T-helper 1 cell (primary cell): ENCODE data around the gene LTC4S.
"Not testable (repeated sequence)": the region's sequence is repeated elsewhere in the genome, so short reads cannot be mapped to it uniquely, and the experiment has no call there.

ENCODE experiments used
- DNase-seq, 5 donors: peaks; one replicate each; pipeline ENCODE4 v3.0.0-alpha.2; 2012 to 2020
- total RNA-seq, 4 donors: gene quantifications; one replicate each; lab custom pipeline; 2026; lab: John Stamatoyannopoulos, UW

Gene LTC4S, protein sequence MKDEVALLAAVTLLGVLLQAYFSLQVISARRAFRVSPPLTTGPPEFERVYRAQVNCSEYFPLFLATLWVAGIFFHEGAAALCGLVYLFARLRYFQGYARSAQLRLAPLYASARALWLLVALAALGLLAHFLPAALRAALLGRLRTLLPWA
- total RNA-seq = 0.80 to 2.7 (median 1.7) reads per million in 4 donors

DNA sequence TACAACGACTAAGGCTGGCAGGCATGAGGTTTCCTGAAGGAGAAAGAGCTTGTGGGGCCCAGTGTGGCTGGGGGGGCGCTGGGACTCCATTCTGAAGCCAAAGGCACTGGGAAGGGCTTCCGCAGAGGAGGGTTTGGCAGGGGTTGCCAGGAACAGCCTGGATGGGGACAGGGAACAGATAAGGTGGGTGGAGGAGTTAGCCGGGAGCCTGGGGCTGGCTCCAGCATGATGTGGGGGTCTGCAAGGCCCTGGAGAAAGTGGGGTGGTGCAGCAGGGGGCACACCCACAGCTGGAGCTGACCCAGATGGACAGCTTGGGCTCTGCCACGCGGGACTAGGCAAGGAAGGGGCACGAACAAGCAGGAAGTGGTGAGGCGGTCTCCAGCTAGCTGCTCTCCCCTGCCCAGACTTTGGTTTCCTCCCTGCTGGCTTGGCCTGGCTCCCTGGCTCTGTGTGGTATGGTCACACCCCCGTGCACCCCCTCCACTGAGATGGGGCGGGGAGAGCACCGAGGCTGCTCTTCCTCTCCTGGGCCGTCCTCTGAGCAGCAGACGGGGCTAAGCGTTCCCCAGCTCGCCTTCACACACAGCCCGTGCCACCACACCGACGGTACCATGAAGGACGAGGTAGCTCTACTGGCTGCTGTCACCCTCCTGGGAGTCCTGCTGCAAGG, at the start of gene LTC4S:
Gene LTC4S, plus strand, starts transcription at position 519 of the 672 bp plus-strand sequence. Its CDS starts 95 bp downstream, at position 614.
- DNase-seq = peak in 4 of 5 donors; percentile 36 to 55 (median 48)

DNA sequence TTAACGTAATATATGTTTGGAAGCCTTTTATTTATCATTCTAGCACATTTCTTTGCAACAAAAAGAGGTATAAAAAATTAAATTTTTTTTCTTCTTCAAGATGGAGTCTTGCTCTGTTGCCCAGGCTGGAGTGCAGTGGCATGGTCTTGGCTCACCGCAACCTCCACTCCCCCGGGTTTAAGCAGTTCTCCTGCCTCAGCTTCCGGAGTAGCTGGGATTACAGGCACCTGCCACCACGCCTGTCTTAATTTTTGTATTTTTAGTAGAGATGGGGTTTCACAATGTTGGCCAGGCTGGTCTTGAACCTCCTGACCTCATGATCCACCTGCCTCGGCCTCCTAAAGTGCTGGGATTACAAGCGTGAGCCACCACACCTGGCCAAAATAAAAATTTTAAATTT, 49.7 kb upstream of the LTC4S start:
- DNase-seq = not testable (repeated sequence)

DNA sequence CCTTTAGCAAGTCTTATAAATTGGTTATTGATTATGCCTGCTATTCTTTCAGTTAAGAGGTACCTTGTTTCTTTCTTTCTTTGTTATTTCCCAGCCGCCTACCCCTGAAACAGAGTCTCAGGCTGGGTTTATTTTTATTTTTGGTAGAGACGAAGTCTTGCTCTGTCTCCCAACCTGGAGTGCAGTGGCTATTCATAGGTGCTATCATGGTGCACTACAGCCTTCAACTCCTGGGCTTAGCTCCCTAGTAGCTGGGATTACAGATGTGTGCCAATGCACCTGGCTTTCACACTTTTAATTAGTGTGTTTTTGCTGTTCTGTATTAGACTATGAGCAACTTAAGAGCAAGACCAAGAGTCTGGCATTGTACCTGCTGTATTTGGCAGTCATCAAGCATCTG, 46.9 kb upstream of the LTC4S start:
- no peak for DNase-seq

DNA sequence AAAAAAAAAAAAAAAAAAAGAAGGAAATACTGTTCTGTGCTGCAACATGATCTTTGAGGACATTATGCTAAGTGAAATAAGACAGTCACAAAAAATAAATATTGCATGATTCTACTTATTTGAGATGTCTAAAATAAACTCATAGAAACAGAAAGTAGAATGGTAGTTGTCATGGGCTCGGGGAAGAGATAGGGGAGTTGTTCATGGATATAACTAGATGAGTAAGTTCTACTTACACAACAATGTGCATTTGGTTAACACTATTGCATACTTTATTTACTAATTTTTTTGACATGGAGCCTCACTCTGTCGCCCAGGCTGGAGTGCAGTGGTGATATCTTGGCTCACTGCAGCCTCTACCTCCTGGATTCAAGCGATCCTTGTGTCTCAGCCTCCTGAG, 46.0 kb upstream of the LTC4S start:
- DNase-seq = no peak

DNA sequence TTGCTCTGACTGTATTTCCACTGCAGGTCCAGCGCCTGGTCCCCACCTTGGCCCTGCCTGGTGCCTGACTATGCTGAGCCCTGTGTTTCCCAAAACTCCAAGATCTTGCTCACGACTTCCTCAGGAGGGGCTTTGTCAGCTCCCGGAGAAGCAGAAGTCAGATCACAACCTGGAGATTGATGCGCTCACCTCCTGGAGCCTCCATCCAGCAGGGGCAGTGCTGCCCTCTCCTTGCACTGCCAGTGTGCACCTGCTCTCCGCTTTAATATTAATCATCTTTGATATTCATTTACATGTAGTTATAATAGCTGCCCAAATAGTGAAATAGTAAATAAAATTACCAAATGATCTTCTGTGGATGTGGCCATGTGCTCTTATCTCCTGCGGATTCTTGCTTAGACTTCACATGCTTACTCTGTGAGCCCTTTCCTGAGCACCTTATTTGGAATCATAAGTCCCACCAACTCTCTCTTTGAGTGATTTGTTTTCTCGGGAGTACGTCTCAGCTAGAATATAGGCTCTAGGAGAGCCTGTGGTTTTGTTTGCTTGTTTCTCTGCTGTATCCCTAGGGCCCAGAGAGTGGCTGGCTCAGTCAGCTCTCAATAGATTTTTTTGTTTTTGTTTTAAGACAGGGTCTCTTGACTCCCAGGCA, 43.8 kb upstream of the LTC4S start:
- no peak for DNase-seq

DNA sequence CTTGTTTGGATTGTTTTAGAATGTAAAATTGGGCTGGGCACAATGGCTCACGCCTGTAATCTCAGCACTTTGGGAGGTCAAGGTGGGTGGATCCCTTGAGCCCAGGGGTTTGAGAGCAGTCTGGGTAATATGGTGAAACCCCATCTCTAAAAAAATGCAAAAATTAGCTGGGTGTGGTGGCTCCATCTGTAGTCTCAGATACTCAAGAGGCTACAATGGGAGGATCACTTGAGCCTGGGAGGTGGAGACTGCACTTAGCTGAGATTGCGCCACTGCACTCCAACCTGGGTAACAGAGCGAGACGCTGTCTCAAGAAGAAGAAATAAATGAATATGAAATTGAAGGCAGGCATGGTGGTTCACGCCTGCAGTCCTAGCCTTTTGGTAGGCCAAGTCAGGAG, 39.8 kb upstream of the LTC4S start:
- no peak for DNase-seq

DNA sequence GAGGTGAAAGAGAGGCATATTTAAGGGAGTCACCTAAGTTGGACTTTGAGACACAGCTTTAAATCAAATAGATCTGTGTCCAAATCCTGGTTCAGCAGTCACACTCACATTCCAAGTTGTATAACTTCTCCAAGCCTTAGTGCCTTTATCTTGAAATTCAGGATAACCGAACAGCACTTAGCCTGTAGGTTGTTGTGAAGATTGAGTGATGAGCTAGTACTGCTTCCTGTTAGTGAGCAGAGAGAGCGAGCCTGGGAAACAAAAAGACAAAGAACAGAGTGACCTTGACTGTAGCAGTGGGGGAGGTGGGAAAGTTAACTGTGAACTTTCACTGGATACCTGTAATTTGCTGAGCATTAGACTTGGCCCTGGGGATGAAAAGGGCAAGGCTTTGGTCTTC, 38.8 kb upstream of the LTC4S start:
- no peak for DNase-seq

DNA sequence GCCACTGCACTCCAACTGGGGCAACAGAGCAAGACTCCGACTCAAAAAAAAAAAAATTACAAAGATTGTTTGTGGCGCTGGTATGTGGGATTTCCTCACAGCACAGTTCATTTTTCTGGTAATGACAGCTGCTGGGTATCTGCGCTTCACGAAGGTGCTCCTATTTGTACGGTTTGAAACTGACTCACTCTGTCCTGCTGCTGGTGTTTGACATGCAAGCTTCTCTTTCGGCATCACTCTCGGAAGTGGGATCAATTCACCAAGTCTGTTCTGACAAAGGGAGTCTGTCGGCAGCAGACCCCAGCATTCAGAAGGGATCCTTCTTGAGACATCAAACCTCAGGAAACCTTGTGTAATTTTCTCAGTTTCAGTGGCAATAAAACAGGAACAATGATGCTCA, 34.8 kb upstream of the LTC4S start:
- DNase-seq = peak in 1 of 5 donors; percentile 12

DNA sequence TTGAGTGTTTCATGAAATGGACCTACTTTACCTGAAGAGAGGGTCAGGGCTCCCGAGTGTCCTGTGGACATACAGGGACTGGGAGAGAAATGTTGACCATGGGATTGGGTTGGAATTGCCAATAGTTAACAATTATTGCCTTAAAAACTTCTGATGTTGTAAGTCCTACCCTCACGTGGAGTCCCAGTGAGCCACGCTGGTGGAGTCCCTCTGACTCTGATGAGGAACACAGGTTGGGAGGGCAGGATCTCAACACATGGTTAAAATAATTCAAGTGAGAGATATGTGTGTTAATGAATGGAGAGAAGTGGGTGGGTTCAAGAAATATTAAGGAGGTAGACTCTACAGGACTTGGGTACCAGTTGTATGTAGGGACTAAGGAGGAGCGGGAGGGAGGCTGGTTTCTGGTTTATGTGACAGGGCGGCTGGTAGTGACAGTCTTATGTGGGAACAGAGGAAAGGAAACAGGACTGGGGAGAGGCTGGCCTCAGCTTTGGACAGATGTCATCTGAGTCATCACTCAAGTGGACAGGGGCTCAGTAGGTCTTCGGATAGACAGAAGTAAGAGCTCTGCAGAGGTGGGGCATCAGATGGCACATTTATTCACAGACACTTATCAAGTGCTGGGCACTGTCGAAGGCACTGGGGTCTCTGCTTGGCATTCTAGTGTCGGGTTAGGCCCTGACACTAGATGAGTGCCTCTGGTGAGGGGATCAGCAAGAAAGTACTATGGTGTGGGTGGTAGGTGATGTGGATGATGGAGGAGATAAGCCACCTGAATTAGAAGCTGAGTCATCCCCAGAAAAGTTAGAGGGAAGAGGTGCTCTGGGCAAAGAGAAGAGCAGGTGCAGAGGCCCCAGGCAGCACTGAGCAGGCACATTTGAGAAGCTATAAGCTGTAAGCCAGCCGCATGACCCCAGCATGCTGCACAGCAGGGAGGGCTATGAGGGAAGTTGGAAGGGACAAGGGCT, 33.9 kb upstream of the LTC4S start:
- peak in 1 of 5 donors; percentile 18 for DNase-seq

DNA sequence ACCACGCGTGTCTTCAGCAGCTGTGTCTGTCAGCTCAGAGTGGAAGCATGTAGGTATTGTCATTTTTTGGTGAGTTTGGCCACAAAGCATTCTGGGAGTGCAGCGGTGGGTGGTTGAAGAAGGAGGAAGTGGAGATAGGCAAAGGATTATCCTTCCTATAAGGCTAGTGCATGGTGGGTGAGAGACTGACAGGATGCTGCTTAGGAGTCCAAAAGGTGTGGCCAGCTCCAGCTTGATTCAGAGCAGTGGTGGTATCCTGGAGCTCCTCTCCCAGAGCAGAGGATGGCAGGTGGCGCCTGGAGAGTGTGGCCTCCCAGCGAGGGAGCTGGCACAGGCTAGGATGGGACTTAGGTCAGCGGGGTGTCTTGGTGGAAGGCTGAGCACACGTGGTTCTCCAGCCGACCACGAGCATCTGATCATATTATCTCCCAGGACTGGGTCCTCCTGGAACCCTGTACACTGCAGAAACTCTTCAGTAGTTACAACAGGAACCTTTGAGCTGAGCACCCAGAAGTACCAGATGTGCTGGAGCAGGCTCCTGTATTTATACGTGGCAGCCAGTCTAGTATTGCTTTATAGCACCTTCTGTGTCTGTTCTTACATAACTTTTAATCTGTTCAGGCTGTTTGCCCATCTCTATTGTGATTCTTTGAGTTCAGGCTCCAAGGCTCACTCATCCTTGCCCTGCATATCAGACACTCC, 31.6 kb upstream of the LTC4S start:
- peak in 2 of 5 donors; percentile 12 to 26 for DNase-seq

DNA sequence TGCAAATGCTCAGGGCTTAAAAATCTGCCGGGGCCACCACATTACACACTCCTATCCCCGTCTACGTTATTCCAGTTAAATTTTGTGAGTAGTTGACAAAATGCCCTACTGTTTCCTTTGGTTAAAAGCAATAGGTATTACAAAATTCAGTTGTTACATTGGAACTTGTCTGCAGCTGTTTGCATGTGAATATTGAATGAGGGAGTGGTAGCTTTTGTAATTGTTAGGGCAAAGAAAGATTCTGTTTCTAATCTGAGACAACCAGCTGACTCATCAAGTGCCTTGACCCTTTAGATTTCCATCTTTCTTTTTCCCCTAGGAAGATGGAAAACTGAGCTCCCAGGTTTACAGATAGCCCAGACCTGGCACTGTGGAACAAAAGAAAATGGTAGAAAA, 31.0 kb upstream of the LTC4S start:
- DNase-seq = no peak

DNA sequence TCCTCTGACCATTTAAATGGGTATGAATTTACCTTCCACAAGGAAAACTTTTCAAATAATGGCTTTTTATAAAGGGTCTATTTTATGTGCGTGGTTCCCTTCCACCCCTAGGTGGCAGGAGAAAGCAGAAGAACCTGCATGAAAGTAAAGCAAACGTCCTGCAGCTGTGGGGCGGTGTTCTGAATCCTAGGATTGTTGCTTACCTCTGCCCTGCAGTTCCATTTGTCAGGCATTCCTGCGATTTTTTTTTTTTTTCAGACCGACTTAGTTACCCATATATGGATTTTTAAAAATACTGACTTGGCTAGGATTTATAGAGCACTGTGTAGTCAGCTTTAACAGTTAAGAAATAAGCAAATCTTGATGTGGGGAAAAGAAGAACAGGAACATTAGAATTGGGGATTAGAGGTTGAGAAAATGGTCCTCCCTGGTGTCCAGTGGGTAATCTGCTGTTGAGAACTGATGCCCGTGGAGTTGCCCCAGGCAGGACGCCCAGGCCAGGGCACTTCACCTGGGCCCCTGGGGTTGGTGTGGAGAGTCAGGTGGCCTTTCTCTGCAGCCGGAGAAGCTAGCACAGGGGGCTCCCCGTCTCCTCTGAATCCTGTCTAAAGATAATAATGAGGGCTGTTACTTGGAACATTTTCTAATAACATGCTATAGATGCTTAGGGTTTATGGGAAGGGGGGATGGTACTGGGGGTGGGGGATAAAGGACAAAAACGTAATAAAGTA, 30.4 kb upstream of the LTC4S start:
- DNase-seq = peak in 4 of 5 donors; percentile 25 to 53 (median 41)

DNA sequence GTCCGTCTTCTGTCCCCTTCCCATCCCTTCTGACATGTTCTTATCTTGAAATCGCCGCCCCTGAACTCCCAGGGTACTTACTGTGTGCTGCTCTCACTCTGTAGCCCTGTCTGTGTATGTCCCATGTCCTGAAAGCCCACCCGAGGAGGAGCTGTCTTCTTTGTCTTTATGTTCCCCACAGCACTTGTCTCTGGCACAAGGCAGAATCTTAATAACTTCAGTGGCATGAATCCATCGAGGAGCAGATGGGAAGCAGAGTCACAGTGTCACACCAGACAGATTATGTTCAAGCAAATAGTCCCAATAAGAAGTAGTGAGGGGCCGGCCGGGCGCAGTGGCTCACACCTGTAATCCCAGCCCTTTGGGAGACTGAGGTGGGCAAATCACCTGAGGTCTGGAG, 29.7 kb upstream of the LTC4S start:
- DNase-seq = no peak

DNA sequence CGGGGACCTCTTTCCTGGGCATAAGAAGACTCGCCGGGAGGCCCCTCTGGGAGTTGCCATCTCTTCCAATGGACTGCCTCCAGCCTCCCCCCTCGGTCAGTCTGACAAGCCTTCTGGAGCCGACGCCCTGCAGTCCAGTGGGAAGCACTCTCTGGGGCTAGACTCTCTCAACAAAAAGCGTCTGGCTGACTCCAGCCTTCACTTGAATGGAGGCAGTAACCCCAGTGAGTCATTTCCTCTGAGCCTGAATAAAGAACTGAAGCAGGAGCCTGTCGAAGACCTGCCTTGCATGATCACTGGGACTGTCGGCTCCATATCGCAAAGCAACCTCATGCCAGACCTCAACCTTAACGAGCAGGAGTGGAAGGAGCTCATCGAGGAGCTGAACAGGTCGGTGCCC, 28.4 kb upstream of the LTC4S start:
- no peak for DNase-seq

DNA sequence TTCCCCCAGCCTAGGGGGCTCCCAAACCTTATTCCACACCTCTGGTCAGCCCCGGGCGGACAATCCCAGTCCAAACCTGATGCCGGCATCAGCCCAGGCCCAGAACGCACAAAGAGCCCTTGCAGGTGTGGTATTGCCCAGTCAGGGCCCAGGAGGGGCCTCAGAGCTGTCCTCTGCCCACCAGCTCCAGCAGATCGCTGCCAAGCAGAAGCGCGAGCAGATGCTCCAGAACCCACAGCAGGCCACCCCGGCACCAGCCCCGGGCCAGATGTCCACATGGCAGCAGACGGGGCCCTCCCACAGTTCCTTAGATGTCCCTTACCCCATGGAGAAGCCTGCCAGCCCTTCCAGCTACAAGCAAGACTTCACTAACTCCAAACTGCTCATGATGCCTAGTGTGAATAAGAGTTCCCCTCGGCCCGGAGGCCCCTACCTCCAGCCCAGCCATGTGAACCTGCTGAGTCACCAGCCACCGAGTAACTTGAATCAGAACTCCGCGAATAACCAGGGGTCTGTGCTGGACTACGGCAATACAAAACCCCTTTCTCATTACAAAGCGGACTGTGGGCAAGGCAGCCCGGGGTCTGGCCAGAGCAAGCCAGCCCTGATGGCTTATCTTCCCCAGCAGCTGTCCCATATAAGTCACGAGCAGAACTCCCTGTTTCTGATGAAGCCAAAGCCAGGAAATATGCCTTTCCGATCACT, 27.6 kb upstream of the LTC4S start:
- DNase-seq = no peak

DNA sequence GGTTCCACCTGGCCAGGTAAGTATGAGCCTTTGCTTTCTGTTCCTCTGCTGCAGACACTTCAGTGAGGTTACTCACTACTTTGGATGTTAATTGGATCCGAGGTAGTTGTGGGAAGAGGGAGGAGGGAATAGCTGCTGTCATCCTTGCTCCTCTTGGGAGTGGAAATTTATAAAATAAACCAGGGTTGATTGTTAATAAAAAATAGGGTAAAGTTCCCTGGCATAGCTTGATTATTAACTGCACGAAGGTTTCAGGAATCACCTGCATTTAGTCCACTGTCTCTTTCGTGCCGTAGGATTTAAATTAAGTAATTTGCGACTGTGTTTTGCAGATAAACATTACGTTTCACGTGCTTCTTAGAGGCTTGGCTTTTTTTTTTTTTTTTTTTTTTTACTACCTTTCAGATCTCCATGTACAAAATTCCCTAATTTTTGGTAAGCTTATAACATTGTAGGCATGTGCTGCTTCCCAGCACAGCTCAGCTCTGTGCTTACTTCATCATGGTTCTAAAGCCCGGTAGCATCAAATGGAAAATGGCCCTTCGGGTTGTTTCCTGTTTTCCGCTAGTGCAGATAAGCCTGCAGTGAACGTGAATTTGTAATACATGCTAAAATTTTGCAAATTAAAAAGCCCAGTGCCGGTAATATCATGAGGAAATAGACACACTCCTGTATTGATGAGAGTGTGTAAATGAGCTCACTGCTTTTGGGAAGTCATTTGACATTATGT, 26.9 kb upstream of the LTC4S start:
- DNase-seq = no peak

DNA sequence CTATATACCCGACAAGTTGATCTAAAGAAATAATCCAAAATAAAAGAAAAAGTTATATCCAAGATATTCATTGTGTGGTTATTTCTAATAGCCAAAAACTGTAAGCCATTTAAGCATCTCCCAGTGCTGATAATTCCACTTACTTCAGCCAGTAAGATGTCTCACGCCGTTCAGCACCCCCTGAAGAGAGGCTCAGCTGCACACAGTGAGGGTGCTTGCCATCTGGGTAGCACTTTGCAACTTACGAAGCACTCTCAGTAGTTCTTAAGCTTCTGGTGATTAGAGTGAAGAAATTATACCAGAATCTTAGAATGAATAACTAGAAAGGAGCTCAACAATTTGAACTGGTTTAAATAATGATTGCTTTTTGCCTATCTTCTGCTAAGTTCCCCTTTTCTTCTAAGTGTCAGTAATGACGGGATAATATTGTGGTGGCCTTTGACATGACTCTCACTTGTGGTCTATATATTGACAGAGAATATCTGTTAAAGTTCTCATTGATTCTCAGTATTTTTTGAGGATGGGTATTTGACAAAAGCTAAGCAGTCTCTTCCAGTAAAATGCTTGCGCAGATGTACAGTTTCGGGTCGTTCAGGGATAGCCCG, 26.2 kb upstream of the LTC4S start:
- no peak for DNase-seq

DNA sequence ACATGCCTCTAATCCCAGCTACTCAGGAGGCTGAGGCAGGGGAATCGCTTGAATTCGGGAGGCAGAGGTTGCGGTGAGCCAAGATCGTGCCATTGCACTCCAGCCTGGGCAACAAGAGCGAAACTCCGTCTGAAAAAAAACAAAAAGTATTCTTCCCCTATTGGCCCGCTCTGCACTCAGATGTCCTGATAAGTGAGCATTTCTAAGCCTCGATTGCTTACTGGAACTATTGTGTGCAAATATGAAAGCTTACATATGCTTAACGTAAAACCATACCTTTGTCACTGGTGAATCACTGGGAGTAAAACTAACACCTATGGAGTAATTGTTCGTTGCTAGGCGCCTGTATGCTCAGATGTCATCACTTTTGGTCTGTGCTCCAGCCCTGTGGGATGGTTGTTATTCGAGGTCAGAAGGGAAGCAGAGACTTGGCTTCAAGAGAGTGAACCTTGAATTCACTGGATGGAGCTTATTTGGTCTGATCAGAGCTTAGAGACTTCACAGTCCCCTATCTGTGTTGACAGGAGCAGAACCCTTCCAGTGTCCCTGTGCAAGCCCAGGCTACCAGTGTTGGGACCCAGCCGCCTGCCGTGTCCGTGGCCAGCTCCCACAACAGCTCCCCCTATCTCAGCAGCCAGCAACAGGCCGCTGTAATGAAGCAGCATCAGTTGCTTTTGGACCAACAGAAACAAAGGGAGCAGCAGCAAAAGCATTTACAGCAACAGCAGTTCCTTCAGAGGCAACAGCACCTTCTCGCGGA, 25.3 kb upstream of the LTC4S start:
- no peak for DNase-seq

DNA sequence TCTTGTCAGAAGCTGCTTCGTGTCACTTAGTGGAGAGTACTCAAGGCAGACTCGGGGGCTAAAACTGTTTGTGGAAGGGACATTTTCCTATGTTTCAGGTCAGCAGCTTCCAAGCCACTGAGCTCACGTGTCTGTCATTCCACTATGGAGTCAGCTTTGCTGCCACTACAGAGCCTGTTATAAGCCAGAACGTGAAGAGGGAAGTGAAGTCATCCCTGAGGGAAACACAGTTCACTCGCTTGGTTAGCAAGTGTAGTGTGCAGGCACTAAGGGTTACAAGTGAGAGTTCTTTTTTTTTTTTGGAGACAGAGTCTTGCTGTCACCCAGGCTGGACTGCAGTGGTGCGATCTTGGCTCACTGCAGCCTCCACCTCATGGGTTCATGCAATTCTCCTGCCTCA, 24.5 kb upstream of the LTC4S start:
- no peak for DNase-seq
